Measurements from ENCODE around the gene TEX44. TPM values are rescaled to one million over a fixed set of nuclear protein-coding genes. Genes with fewer than 3 reads are reported as not detected.
A peak's percentile ranks its signal among the peaks of the same experiment; 100 is the strongest.

Gene TEX44
- total and polyA plus RNA-seq, 2 of the 13 experiments (the other 11 are each of a cell fraction or from before 2014, with no cell fraction given), result not detected

- TF ChIP-seq ZNF770 (CRISPR knock-in tag; IDR thresholded peaks at IDR 0.05) (peak; percentile 44; the same call in 1 of the 2 replicates), JDP2 (CRISPR knock-in tag; IDR thresholded peaks at IDR 0.05; ENCODE audit: borderline replicate concordance) (peak; percentile 20; the same call in 1 of the 2 replicates), ZNF430 (CRISPR knock-in tag; IDR thresholded peaks at IDR 0.05) (peak; percentile 90; the same call in 1 of the 2 replicates), MAFF (IDR thresholded peaks at IDR 0.05; ENCODE audit: low read depth, low read length) (no peak), KDM4B (CRISPR knock-in tag; IDR thresholded peaks at IDR 0.05) (0 out of 2 replicates have a peak, but pooled peaks have one; percentile 25), ZFP36L2 (CRISPR knock-in tag; IDR thresholded peaks at IDR 0.05) (no peak), MAFK (conservative IDR thresholded peaks at IDR 0.05 in 1 of 2, IDR thresholded peaks at IDR 0.05 in 1 of 2; ENCODE audit: low read length in 2 of 2) (no peak), ZNF281 (CRISPR knock-in tag; IDR thresholded peaks at IDR 0.05; ENCODE audit: borderline replicate concordance) (peak; percentile 69; the same call in 1 of the 2 replicates), ZNF576 (CRISPR knock-in tag; IDR thresholded peaks at IDR 0.05) (peak; percentile 91; the same call in 1 of the 2 replicates), MEIS2 (CRISPR knock-in tag; IDR thresholded peaks at IDR 0.05) (0 out of 2 replicates have a peak, but pooled peaks have one; percentile 64), HNF4A (CRISPR knock-in tag; IDR thresholded peaks at IDR 0.05) (no peak), ZNF772 (CRISPR knock-in tag; IDR thresholded peaks at IDR 0.05) (peak; percentile 76; the same call in 1 of the 2 replicates), SP140L (CRISPR knock-in tag; IDR thresholded peaks at IDR 0.05; ENCODE audit: borderline replicate concordance) (no peak), ZNF775 (CRISPR knock-in tag; IDR thresholded peaks at IDR 0.05; ENCODE audit: borderline replicate concordance) (peak; percentile 75), ZNF740 (CRISPR knock-in tag; IDR thresholded peaks at IDR 0.05) (peak; percentile 62; the same call in 1 of the 2 replicates), CHCHD3 (CRISPR knock-in tag; IDR thresholded peaks at IDR 0.05) (0 out of 2 replicates have a peak, but pooled peaks have one; percentile 81), ZFP41 (CRISPR knock-in tag; IDR thresholded peaks at IDR 0.05; ENCODE audit: borderline replicate concordance) (no peak; the same call in 1 of the 2 replicates), MTA3 (CRISPR knock-in tag; IDR thresholded peaks at IDR 0.05) (no peak), ZNF136 (CRISPR knock-in tag; IDR thresholded peaks at IDR 0.05; ENCODE audit: low read depth) (0 out of 2 replicates have a peak, but pooled peaks have one; percentile 13), ZNF670 (CRISPR knock-in tag; IDR thresholded peaks at IDR 0.05; ENCODE audit: borderline replicate concordance) (peak; percentile 92), TCF7 (IDR thresholded peaks at IDR 0.05; ENCODE audit: low read depth) (peak; percentile 41; the same call in 1 of the 2 replicates), ZNF546 (CRISPR knock-in tag; conservative IDR thresholded peaks at IDR 0.05) (peak; percentile 93), NONO (IDR thresholded peaks at IDR 0.05) (no peak), NONO (CRISPR knock-in tag; conservative IDR thresholded peaks at IDR 0.05) (peak; percentile 25; the same call in 1 of the 2 replicates)
Measured at GRCh38 chr2:231613663-231614558, 21.2 kb downstream of the TEX44 start (continued).
